NCI-H2196 treated with DMSO at 0.1 percent for 48 hours (cell line): ENCODE results near the gene ZNF324.
"Not testable (repeated sequence)": the region's sequence is repeated elsewhere in the genome, so short reads cannot be mapped to it uniquely, and the experiment has no call there.

Experiments
- DNase-seq: peaks from one replicate; lab custom pipeline; 2025; ENCODE audit not compliant: unreplicated experiment; lab: John Stamatoyannopoulos, UW

Gene ZNF324

GRCh38 chr19:58499021-58499927 is 32.4 kb downstream of the ZNF324 start:
- DNase-seq = peak; percentile 97

GRCh38 chr19:58500242-58500641 is 33.4 kb downstream of the ZNF324 start:
- DNase-seq = no peak

GRCh38 chr19:58507602-58508223 is 40.8 kb downstream of the ZNF324 start:
- DNase-seq = not testable (repeated sequence)

- DNase-seq = no peak
These were observed 42.8 kb downstream of the ZNF324 start for GRCh38 chr19:58509731-58510083.

- DNase-seq = no peak
These were observed 43.4 kb downstream of the ZNF324 start for GRCh38 chr19:58510084-58510862.

GRCh38 chr19:58511353-58512208 is 44.7 kb downstream of the ZNF324 start, which contains the start of gene SLC27A5:
TSS of gene SLC27A5 (minus strand) at chr19:58511992. CDS start at chr19:58511955, 37 bp downstream.
- DNase-seq = no peak

GRCh38 chr19:58513213-58513693 is 46.4 kb downstream of the ZNF324 start:
- no peak for DNase-seq

GRCh38 chr19:58513694-58514563 is 47.0 kb downstream of the ZNF324 start:
- DNase-seq = peak; percentile 90

- no peak for DNase-seq
These were observed 47.7 kb downstream of the ZNF324 start for GRCh38 chr19:58514564-58515022.

- DNase-seq = no peak
These were observed 48.4 kb downstream of the ZNF324 start for GRCh38 chr19:58515259-58515658.

- no peak for DNase-seq
These were observed 49.5 kb downstream of the ZNF324 start for GRCh38 chr19:58516246-58516836.

- DNase-seq = no peak
These were observed 50.3 kb downstream of the ZNF324 start for GRCh38 chr19:58516964-58517833.

GRCh38 chr19:58518256-58519086 is 51.6 kb downstream of the ZNF324 start:
- DNase-seq = no peak

- peak; percentile 68 for DNase-seq
These were observed 52.1 kb downstream of the ZNF324 start for GRCh38 chr19:58519087-58519354.

- peak; percentile 92 for DNase-seq
These were observed 52.7 kb downstream of the ZNF324 start, which contains the start of gene ZBTB45 for GRCh38 chr19:58519355-58520256. TSS of gene ZBTB45 (minus strand) at chr19:58519810. CDS start at chr19:58517673, 2,137 bp downstream.

- DNase-seq = no peak
These were observed 53.3 kb downstream of the ZNF324 start for GRCh38 chr19:58520257-58520599.
